ENCODE measurements around the gene UBQLNL.

UBQLNL gene, protein sequence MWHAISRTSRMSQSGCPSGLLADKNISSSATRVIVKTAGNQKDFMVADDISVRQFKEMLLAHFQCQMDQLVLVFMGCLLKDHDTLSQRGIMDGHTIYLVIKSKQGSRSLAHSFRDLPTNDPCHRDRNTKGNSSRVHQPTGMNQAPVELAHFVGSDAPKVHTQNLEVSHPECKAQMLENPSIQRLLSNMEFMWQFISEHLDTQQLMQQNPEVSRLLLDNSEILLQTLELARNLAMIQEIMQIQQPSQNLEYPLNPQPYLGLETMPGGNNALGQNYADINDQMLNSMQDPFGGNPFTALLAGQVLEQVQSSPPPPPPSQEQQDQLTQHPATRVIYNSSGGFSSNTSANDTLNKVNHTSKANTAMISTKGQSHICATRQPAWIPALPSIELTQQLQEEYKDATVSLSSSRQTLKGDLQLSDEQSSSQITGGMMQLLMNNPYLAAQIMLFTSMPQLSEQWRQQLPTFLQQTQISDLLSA

DNA sequence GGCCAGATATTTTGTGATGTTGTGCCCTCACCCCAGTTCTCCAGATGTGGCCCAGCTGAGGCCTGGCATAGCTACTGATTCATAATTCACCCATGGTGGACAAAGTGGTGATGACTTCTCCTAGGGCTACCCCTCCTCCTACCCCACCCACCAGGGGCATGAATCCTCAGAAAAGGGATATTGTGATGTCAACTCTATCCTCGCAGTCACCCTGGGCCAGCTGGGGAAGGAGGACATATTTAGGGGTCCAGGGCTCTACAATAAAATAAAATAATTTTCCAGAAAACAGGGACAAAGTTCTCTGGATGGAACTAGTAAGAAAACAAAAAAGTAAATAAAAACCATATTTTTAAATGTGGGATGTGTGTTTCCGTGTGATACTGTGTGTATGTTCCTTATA is at the start of gene UBQLNL:
Gene UBQLNL (minus strand): TSS at position 101 of the 400 bp plus-strand sequence. CDS start 258 bp downstream, outside the sequence.
- FAIRE-seq = no peak

GRCh38 chr11:5564259-5565019 is 47.9 kb upstream of the UBQLNL start:
- FAIRE-seq = no peak

- no peak for FAIRE-seq
Observed at GRCh38 chr11:5557751-5558150, 41.3 kb upstream of the UBQLNL start.

GRCh38 chr11:5556596-5557188 is 40.2 kb upstream of the UBQLNL start:
- FAIRE-seq = no peak

- no peak for FAIRE-seq
Observed at GRCh38 chr11:5553343-5553742, 36.8 kb upstream of the UBQLNL start.

GRCh38 chr11:5550440-5551095 is 34.1 kb upstream of the UBQLNL start:
- no peak for FAIRE-seq

- no peak for FAIRE-seq
Observed at GRCh38 chr11:5548440-5548839, 31.9 kb upstream of the UBQLNL start, which contains the start of gene OR52H1. Gene OR52H1 (minus strand): TSS chr11:5548540. CDS start chr11:5545505, 3,035 bp downstream.

DNA sequence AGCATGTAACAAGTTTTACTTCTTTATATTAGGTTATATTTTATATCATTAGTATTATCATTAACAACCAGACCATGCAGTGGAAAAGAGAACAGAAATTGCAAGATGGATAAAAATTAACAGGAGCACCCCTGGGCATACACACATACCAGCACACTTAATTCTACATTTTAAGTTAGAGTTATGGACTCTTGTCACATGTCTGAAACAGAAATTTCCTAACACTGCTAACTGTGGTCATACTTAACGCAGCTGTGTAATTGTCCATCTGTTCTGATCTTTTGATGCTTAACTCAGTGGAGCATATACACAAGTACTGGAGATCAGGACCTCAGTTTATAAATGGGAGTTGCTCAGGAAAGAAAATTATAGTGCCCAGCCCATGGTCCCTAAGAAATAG is 31.5 kb upstream of the UBQLNL start:
- no peak for FAIRE-seq

- FAIRE-seq = no peak
Observed at GRCh38 chr11:5546457-5546856, 30.0 kb upstream of the UBQLNL start.

DNA sequence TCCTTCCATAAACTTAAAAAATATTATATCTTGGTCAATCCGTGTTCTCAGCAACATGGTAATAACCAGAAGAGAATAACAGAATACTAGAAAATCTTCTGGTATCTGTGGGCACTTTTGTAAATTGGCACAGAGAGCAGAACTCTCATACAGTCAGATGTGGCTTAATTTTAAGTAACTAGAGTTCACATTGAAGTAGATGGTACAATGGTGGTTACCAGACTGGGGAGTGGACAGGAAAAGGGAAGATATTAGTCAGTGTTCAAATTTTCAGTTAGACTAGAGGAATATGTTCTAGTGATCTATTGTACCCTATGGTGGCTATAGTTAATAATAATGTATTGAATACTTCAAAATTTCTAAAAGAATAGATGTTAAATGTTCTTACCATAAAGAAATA is 24.9 kb upstream of the UBQLNL start:
- FAIRE-seq = no peak

- no peak for FAIRE-seq
Observed at GRCh38 chr11:5536482-5536881, 20.0 kb upstream of the UBQLNL start.

DNA sequence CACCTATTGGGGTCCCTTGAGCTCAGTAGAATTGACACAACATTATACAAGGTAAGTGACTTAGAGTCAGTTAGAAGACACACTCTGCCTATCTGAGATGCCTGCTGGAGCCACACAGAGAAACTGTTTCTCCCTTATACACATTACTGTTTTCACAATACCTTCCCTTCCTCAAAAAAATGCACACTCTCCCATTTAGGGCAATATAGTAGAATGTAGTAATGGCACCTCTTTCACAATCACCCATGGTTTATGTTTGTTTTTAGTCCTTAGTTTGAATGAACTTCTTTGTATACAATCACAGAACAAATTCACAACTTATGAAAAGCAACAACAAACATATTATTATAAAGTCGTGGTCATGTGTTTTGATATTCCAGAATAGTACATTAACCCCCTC is 17.5 kb upstream of the UBQLNL start:
- FAIRE-seq = no peak

DNA sequence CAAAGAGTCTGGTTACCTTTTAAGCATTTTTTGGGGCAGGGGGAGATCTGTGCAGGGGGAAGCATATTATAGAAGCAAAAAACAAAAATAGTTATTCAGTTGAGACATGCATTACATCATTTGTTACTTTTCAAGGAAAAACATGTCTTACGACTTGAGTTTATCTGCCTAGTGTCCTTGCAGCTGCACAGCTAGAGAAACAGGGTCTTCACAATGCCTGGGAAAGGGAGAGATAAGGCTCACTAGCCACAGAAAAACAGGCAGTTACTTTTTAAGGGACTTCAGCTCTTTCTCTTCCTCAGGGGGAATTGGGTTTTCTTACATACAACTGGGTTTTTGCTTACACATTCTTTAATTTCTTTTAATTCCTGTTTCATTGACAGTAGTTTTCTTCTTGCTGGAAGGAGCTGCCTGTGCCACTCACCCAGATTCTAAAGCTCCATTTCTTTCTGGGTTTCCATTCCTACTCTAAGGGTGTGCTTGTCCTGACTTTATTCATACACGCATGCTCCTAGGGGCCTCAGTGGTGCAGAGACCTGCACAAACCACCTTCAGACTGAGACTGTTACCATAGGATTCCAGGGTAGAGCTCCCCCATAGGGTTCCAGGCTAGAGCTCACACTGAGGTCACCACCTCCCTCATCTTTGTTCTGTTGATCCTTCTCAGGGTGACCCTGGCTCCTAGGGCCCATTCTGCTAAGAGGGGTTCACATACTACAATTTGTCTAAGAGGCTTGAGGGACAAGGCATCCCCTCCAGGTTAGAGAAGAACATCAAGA is 14.7 kb upstream of the UBQLNL start:
- no peak for FAIRE-seq

DNA sequence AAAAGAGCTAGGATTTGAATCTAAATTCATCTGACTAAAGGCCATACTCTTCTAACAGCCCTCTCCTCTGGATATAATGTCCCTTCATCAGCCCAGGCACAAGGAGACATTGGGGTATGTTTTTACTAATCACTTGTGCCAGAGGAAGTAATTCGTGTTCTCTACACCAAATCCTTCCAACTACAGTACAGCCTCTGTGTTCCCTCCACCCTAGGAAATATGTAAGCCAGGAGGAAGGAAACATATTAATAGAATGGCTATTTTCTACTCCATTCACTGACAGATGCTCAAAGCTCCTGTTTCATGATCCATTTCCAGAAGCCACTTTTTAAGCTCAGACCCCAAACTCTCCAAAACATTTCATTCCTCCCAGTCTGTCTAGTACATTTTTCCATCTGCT is 12.0 kb upstream of the UBQLNL start:
- no peak for FAIRE-seq

DNA sequence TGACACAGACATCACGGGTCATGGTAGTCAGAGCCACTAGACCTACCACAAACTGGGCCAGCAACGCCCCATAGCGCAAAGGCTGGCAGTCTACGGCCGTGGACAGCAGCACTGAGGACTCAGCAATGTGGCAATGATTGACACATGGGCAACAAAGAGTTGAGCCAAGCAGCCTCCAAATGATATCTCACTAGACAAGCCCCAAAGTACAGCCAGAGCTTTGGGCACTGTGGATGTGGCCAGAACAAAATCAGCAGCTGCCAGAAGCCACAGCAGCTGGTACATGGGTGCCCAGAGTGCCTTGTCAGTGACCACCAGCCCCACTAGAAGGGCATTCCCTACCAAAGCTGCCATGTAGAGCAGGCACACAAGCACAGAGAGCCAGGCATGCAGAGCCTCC is 11.2 kb upstream of the UBQLNL start:
- no peak for FAIRE-seq

DNA sequence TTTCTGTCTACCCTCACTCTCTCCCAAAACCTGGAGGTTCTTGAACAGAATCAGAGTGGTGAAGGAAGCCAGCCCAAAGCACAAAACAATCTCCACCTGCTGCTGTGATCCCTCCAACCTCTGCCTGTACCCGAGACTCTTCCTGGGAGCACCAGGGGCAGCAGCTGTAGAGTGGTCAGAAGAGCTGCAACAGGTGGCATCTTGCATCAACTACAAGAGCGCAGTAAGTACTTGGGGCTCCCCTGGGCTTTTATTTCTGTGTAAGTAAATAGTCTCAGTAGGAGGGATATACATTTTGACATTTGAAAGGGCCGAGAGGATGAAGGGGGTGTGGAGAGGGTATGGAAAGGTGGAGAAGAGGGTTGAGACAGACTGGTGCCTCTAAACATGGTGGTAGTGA is 8.3 kb upstream of the UBQLNL start:
- no peak for FAIRE-seq

DNA sequence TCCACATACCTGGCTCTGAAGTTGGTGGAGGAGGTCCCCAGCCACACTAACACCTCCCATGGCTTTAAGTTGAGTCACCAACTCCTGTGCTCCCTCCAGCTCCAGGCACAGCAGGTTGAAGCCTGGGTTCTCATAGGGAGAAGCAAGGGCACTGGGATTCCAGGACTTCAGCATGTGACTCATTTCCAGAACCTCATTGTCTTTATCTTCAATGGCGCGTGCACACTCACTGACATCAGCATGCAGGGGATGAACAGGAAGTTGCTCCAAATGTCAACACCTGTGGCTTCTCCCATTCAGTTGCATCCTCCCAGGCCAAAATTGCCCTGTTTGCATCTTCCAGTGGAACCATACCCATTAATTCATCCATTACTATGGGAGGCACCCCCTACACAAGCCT is 5.8 kb upstream of the UBQLNL start:
- no peak for FAIRE-seq

DNA sequence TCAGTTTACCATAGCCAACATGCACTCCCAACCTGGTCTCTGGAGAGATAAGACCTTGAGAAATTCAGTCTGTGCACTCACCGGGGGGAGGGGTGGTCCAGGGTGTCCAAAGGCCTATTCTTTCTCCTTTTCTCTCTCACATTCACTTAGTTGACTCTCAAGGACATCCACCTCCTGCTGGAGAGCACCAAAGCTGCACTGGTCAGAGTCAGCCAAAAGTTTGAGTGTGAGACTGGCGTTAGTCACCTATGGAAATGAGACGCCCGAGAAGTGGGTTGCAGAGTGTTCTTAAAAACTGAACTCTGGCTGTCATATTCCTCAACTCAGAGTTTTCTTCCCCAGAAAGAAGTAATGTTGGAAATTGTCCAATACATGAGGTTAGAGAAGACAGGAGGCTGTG is 5.0 kb upstream of the UBQLNL start:
- no peak for FAIRE-seq

- FAIRE-seq = no peak
Observed at GRCh38 chr11:5514841-5515240, 1.7 kb downstream of the UBQLNL start.

DNA sequence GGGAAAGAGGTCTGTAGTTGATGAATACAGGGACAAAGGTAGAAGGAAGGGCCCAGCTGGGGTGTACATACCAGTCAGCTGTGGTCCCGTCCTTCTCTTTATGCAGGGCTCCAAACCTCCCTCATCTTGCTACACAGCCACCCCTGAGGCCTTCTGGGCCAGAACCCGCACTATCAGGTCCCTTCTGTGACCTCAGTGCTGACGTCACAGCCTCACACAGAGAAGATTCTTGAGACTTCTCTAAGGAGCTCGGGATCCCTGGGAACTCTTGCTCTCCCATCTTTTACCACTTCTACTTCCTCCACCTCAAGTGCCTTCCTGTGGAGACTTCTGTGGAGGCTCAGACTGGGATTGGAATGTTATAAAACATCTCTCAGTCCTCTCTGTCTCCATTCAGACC is 6.7 kb downstream of the UBQLNL start, which contains the start of gene UBQLN3:
Gene UBQLN3 (minus strand): TSS at position 155 of the 400 bp plus-strand sequence. CDS start 399 bp downstream, outside the sequence.
- FAIRE-seq = no peak

GRCh38 chr11:5508605-5509004 is 7.9 kb downstream of the UBQLNL start:
- no peak for FAIRE-seq

DNA sequence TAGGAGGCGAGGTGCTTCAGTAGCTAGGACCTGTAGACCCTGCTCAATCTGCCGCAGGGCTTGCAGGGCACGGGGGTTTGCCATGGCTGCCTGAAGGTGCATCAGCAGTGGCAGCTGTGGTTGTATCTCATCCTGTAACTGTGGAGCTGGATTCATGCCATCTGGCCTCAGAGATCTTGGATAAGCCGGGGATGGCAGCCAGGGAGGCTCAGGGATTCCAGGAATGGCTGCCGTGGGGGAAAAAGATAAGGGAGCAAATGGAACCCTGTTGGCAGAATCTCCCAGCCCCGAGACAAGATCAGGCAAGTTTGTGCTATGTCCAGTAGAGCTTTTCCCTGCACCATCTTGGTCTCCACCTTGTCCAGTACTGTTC is 8.6 kb downstream of the UBQLNL start:
- no peak for FAIRE-seq
